GM18951 (cell line): Measurements from ENCODE around the gene IL1RAP.
"Not testable (repeated sequence)": the region's sequence is repeated elsewhere in the genome, so short reads cannot be mapped to it uniquely, and the experiment has no call there.

Experiments used
- POLR2A ChIP-seq: IDR thresholded peaks from 4 replicates; pipeline ENCODE4 v1.6.1; 2011; ENCODE audit warnings: mild to moderate bottlenecking; ENCODE audit not compliant: insufficient read length, insufficient read depth; ENCODE audit errors: extremely low read depth
- in situ Hi-C: fragments of 300-500 bp; cut with MboI; formaldehyde crosslinking; loops from one replicate; pipeline ENCODE4 v1.12.0; 2022; ENCODE audit warnings: low sequenced_read_pairs, mixed read lengths, inconsistent platforms; ENCODE audit not compliant: unreplicated experiment

IL1RAP gene

DNA sequence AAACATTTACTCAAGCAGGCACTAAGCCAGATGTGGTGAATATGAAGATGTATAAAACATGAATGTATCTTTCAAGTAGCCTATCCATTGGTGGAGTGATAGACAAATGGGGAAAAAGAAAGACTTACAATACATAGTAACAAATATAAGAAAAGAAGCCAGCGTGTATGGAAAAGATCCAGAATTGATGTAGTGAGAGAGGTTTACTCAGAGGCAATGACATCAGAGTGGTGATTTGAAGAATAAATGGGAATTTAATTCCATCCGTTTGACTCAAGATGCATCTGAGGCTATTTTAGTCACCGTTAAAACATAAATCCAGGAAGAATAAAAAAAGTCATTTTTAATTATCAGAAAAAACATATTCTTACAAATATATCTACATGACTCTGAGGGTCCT lies 162.6 kb downstream of the IL1RAP start:
- TF ChIP-seq POLR2A, result no peak
- in situ Hi-C loops, result no loop called here

DNA sequence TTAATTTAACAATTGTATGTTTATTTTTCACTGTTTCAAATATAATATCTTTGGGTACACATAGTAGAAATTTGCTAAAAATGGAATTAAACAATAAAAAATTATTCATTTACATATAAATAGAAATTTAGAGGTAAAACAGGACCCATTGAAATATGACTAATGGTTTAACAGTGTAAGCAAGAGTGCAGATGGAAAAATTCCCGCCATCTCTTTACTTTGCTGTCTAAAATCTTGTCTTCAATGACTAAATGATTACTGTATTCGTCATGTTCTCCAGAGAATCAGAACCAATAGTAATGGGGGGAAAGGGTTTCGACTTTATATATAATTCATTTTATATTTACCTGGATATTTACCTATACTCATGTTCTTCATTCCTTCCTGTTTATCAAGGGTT lies 163.1 kb downstream of the IL1RAP start:
- TF ChIP-seq POLR2A, result no peak
- in situ Hi-C loops, result no loop called here

DNA sequence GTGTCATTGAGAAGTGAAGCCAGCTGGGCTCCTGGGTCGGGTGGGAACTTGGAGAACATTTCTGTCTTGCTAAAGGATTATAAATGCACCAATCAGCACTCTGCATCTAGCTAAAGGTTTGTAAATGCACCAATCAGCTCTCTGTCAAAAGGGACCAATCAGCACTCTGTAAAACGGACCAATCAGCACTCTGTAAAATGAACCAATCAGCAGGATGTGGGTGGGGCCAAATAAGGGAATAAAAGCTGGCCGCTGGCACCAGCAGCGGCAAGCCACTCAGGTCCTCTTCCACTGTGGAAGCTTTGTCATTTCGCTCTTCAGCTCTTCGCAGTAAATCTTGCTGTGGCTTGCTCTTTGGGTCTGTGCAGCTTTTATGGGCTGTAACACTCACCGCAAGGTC lies 164.0 kb downstream of the IL1RAP start:
- in situ Hi-C loops, result not testable (repeated sequence)

DNA sequence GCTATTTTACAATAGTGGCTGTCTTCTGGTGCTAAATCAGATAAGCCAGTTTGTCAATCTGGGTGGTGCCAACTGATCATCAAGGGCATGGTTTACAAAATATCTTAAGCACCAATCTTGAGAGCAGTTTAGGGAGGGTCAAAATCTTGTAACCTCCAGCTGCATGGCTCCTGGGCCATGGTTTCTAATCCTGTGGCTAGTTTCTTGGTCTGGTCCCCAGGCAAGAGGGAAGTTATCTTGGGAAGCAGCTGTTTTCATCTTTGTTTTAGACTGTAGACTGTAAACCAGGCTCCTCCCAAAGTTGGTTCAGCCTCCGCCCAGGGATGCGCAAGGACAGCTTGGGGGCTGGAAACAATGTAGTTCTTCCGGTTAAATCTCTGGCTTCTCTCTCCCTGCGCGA lies 166.8 kb downstream of the IL1RAP start:
- no peak for TF ChIP-seq POLR2A
- in situ Hi-C loops, result no loop called here

DNA sequence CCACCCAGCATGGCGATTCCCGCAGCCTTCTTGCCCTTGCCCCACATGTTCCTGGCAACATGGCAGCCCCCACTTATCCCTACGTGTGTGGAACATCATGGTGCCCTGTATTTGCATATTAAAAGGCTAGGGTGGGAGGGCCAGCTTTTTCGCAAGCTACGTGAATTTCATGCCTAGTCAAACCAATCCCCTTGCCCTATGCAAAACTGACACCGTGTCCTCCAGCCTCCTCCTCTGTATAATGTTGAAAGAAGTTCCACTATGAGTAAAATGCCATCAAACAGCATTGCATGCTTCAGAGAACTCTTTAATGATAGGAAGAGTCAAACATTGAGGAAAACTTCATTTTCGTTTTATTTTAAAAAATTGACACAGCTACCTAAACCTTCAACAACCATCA lies 170.9 kb downstream of the IL1RAP start:
- TF ChIP-seq POLR2A, result no peak
- in situ Hi-C loops, result no loop called here

DNA sequence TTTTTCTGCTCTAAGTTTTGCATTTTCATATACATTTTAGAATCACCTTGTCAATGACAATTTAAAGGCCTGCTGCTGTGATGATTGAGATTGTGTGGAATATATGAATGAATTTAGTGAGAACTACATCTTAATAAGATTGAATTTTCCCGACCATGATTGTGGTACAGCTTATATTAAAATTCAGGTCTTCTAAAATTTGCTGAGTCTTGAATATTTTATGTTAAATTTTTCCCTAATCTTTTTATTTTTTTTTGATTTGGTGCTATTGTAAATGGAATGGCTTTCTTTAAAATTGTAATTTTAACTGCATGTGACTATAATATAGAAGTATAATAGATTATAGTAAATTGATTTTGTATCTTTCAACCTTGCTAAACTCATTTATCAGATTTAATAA lies 172.1 kb downstream of the IL1RAP start:
- in situ Hi-C loops, result no loop called here
- no peak for TF ChIP-seq POLR2A

DNA sequence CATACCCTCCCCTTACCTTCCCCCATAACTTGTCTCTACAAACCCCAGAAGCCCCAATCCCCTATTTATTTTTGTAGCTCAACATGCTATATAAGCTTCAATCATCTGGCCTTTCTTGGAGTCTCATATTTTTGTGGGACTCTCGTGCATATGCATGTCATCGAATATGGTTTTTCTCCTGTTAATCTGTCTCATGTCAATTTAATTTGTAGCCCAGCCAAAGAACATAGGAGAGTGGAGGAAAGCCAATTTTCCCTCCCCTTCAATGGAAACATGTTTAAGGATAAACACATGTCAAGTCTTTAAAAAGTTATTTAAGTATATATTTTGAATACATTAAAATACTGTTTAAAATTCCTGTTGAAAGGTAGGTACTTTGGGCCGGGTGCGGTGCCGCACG lies 176.4 kb downstream of the IL1RAP start:
- in situ Hi-C loops, result no loop called here

DNA sequence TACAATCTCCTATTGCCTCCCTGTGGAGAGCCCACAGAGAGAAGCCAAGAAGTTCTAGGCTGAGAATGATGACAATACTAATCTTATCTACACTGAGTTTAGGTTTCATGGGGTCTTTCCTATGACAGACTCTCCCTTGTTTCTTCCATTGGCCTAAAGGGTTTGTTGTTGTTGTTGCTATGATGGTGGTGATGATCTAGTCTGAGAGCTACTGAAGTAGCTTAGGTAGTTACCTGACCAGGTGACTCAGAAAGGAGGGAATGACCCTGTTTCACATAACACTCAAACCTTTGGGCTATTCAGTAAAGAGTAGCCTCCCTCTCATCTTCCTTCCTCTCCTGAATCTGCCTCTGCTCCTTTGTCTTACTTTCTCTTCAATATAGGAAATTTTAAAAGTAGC lies 178.4 kb downstream of the IL1RAP start:
- TF ChIP-seq POLR2A, result no peak
- in situ Hi-C loops, result no loop called here

More for the DNA sequence above, 176.4 kb downstream of the IL1RAP start:
- no peak for TF ChIP-seq POLR2A

DNA sequence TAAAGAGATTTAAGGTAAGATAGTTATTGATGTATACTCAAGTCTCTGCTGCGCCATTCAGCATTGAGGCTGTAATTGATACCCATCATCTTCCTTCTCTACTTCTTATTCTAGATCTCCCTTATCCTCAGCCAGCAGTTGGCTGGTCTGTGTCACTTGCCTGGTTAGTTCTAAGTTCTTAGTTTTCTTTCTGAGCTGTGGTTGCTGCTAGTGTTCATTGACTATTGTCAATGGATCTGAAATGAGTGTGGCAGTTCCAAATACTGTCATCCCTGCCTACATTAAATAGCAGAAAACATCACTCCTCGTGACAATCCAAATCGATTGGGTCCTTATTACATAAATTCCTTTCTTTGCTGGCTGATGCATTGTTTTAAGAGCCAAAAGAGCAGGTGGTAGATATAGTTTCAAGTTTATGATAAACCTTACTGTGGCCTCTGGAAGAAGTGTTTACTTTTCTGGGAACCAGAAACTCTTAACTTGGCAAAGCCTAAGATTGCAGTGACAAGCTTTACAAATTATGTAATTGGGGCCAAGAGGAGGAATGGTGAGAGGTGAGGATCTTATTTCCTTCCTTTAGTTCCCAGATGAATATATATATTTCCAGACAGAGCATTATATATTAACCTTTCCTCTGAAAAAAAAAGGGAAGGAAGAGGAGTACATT lies 180.6 kb downstream of the IL1RAP start:
- no peak for TF ChIP-seq POLR2A
- in situ Hi-C loops, result no loop called here

DNA sequence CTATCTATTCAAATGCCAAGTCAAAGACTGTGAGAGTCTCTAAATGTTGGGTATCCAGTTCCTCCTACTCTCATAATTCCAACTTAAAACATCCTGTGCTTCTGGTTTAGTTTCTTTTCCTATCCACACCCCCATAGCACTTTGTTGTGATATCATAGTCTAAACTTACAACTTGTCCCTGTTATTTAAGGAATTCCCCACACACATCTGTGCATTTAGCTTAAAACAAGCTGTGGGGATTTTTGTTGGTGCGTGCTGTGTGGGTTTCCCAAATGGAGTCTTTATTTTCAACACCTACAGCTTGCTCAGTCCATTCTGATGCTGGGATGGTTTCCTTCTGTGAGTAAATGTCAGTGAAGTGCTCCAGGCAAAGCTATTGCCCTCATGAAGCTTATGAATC lies 181.3 kb downstream of the IL1RAP start:
- in situ Hi-C loops, result no loop called here
- TF ChIP-seq POLR2A, result no peak

DNA sequence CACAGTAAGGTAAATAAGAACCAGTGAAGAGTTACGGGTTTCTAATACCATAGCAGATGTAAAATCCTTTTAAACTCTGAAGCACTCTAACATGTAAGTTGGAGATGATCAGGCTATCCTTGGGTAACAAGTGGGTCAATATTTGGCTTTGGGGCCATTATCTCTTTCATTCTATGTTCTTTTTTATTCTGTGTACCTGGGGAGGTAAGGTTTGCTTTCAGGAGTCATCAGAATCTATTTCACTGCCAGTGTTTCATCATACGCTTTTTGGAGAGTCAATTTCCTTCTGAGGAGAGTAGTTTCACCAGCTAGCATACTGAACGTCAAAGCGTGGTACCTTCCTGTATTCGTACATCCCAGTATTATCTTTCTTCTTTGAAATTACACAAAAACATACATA lies 182.1 kb downstream of the IL1RAP start:
- no peak for TF ChIP-seq POLR2A

DNA sequence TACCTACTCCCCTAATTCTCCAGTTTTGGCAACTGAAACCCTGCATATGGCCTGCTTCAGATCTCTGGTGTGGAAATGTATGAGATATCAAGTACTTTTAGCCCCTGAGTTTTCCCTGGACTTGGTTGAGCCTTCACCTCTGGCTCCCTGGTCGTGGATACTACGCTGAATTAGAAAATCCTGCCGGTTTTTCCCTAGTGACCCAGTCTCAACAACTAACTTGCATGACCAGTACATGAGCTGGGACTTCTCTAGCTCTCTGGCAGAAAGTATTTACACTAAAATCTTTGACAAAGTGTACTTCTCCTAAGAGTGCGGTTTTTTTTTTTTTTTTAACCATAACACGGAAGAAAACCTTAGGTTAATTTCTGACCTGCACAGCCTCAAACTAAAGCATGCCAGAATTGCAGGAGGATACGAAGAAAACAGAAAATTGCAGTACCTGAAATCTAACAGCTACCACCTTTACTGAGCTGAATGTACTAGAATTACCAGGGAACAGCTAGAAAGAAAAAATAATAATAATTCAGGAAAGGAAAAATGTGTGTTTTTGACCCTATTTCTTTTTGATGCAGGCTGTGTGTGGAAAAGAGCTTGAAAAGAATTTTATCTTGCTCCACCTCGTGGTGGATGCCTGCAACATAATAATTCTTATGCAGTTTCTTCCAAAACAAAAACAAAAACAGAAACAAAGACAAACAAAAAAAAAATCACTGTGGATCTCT lies 183.1 kb downstream of the IL1RAP start:
- no peak for TF ChIP-seq POLR2A
- in situ Hi-C loops, result no loop called here

More for the DNA sequence above, 182.1 kb downstream of the IL1RAP start:
- in situ Hi-C loops, result no loop called here

DNA sequence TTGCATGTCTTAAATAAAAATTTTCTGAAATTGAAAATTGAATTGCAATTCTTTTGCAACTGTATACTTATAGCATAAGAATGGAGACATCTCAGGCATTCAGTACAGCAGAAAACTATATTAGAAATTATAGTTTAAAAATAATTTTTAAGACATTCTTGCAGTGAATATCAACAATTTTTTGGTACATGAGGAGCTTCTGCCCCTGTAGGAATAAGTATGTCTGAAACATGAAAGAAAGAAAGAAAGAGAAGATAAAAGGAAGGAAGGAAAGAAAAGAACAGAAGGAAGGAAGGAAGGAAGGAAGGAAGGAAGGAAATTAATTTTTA lies 183.6 kb downstream of the IL1RAP start:
- in situ Hi-C loops, result no loop called here
- TF ChIP-seq POLR2A, result no peak

DNA sequence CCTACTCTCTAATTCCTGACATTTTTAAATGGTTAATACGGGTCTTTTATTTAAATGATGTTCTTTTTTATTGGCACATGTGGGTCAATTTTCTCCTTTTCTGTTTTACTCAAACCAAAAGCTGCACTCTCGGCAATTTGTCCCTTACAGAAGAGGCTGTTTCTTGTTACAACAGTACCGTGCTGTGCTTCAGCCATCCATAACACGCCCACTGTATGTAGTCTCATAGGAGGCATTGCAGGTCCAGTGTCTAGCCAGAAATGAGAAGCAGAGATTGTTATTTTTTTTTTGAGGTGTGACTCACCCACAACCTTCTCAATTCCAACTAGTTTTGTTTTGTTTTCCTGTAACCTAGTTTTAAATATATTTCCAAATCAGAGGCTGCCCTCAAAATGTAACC lies 184.0 kb downstream of the IL1RAP start:
- in situ Hi-C loops, result no loop called here
- TF ChIP-seq POLR2A, result no peak
